Measurements from ENCODE around the gene TRMT61B. TPM values are rescaled to one million over a fixed set of nuclear protein-coding genes. Genes with fewer than 3 reads are reported as not detected.

Gene TRMT61B
- total and polyA plus RNA-seq, 2 experiments from 2014 or later, result 9.3 to 18.7 TPM

GRCh38 chr2:28801726-28802125 lies 68.4 kb downstream of the TRMT61B start:
- Histone ChIP-seq H3K4me1 (ENCODE audit: low read depth) (no peaks in the 10 kb centered on the region), H3K27me3 (no peaks in the 10 kb centered on the region), H3K27ac (no peak overlapping the region), H3K4me3 (no peak overlapping the region), H3K36me3 (peaks cover 51% of the 10 kb centered on the region), H3K9me3 (ENCODE audit: low read depth) (no peaks in the 10 kb centered on the region)
- TF ChIP-seq CTCF (IDR thresholded peaks at IDR 0.05; ENCODE audit: low read depth, low read length), result no peak
- peak in 1 of 2 donors; percentile 23 for DNase-seq (ENCODE audit: low read depth in 1 of 2, low spot score in 1 of 2)

Other genes with a start within 250 kb of the TRMT61B start
- 131 and 161 TPM in 2 replicates for gene PPP1CB, start 118.5 kb downstream of the TRMT61B start, total RNA-seq
- gene PPP1CB, start 118.5 kb downstream of the TRMT61B start, polyA plus RNA-seq, result 140 and 198 TPM in 2 replicates
- 0.21 and 1.4 TPM in 2 replicates for gene SPDYA, start 59.5 kb downstream of the TRMT61B start, total RNA-seq
- 1.3 and 2.1 TPM in 2 replicates for gene SPDYA, start 59.5 kb downstream of the TRMT61B start, polyA plus RNA-seq
- gene WDR43, start 24.4 kb upstream of the TRMT61B start, total RNA-seq, result 34.1 and 52.8 TPM in 2 replicates
- 16.9 and 29.8 TPM in 2 replicates for gene WDR43, start 24.4 kb upstream of the TRMT61B start, polyA plus RNA-seq
- under 0.01 and 0.03 TPM in 2 replicates for gene TOGARAM2, start 111.0 kb upstream of the TRMT61B start, total RNA-seq
- not detected in 2 replicates for gene TOGARAM2, start 111.0 kb upstream of the TRMT61B start, polyA plus RNA-seq
- 0.49 and 0.57 TPM in 2 replicates for gene PCARE, start 204.2 kb upstream of the TRMT61B start, total RNA-seq
- 0.34 TPM in 1 of 2 replicates, not detected in the other for gene PCARE, start 204.2 kb upstream of the TRMT61B start, polyA plus RNA-seq
- gene CLIP4, start 245.1 kb upstream of the TRMT61B start, total RNA-seq, result 6.0 and 7.0 TPM in 2 replicates
- 4.2 and 7.9 TPM in 2 replicates for gene CLIP4, start 245.1 kb upstream of the TRMT61B start, polyA plus RNA-seq

Data from cardiac muscle cell (in vitro differentiated cells and primary cell).